ENCODE data around the gene DUS1L. TPM values are rescaled to one million over a fixed set of nuclear protein-coding genes. Genes with fewer than 3 reads are reported as not detected.

The DUS1L gene
- total and polyA plus RNA-seq, 2 experiments from 2014 or later: 66.0 to 122 TPM

GRCh38 chr17:82037889-82038195 is 27.8 kb downstream of the DUS1L start (continued):
- TF ChIP-seq, protein P1, sequence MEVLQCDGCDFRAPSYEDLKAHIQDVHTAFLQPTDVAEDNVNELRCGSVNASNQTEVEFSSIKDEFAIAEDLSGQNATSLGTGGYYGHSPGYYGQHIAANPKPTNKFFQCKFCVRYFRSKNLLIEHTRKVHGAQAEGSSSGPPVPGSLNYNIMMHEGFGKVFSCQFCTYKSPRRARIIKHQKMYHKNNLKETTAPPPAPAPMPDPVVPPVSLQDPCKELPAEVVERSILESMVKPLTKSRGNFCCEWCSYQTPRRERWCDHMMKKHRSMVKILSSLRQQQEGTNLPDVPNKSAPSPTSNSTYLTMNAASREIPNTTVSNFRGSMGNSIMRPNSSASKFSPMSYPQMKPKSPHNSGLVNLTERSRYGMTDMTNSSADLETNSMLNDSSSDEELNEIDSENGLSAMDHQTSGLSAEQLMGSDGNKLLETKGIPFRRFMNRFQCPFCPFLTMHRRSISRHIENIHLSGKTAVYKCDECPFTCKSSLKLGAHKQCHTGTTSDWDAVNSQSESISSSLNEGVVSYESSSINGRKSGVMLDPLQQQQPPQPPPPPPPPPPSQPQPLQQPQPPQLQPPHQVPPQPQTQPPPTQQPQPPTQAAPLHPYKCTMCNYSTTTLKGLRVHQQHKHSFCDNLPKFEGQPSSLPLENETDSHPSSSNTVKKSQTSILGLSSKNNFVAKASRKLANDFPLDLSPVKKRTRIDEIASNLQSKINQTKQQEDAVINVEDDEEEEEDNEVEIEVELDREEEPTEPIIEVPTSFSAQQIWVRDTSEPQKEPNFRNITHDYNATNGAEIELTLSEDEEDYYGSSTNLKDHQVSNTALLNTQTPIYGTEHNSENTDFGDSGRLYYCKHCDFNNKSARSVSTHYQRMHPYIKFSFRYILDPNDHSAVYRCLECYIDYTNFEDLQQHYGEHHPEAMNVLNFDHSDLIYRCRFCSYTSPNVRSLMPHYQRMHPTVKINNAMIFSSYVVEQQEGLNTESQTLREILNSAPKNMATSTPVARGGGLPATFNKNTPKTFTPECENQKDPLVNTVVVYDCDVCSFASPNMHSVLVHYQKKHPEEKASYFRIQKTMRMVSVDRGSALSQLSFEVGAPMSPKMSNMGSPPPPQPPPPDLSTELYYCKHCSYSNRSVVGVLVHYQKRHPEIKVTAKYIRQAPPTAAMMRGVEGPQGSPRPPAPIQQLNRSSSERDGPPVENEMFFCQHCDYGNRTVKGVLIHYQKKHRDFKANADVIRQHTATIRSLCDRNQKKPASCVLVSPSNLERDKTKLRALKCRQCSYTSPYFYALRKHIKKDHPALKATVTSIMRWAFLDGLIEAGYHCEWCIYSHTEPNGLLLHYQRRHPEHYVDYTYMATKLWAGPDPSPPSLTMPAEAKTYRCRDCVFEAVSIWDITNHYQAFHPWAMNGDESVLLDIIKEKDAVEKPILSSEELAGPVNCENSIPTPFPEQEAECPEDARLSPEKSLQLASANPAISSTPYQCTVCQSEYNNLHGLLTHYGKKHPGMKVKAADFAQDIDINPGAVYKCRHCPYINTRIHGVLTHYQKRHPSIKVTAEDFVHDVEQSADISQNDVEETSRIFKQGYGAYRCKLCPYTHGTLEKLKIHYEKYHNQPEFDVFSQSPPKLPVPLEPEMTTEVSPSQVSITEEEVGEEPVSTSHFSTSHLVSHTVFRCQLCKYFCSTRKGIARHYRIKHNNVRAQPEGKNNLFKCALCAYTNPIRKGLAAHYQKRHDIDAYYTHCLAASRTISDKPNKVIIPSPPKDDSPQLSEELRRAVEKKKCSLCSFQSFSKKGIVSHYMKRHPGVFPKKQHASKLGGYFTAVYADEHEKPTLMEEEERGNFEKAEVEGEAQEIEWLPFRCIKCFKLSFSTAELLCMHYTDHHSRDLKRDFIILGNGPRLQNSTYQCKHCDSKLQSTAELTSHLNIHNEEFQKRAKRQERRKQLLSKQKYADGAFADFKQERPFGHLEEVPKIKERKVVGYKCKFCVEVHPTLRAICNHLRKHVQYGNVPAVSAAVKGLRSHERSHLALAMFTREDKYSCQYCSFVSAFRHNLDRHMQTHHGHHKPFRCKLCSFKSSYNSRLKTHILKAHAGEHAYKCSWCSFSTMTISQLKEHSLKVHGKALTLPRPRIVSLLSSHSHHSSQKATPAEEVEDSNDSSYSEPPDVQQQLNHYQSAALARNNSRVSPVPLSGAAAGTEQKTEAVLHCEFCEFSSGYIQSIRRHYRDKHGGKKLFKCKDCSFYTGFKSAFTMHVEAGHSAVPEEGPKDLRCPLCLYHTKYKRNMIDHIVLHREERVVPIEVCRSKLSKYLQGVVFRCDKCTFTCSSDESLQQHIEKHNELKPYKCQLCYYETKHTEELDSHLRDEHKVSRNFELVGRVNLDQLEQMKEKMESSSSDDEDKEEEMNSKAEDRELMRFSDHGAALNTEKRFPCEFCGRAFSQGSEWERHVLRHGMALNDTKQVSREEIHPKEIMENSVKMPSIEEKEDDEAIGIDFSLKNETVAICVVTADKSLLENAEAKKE (CRISPR knock-in tag; IDR thresholded peaks at IDR 0.05): no peak
- TF ChIP-seq NANOG (IDR thresholded peaks at IDR 0.05; ENCODE audit: borderline replicate concordance): no peak

DNA sequence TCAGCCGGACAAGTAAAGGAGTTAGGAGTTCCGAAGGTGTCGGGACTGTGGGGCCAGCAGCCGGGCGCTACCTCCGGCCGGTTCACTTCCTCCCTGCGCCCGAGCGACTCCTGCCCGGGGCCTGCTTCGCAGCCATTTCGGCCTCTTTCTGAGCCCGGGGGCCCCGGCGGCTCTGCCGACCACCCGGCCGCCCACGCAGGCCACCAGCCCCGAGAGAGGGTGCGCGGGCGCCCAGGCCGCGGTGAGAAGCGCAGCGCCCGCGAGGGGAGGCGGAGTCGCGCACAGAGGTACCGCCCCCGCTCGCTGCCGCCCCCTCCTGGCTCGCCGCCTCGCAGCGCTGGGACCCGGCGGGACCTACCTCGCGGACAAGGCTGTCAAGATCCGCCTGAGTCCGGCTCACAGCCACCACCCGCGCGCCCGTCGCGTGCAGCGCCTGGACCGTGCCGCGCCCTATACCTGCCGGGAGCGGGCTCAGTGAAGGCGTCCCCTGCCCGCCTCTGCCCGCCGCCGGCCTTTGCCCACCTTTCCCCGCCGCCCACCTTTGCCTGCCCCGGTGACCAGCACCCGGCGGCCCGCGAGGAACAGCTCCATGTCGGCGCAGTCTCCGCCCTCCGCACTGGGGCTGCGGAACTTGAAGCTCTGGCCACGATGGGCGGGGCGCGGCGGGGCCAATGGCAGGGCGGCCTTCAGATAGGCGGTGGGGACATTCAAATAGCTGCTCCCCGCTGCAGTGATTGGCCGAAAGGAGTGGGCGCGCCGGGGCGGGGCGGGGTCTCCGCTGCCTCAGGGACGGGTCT is 28.3 kb downstream of the DUS1L start, which contains the start of gene DCXR:
TSS of gene DCXR (minus strand) at position 606 of the 797 bp plus-strand sequence. CDS start at position 591, 15 bp downstream.
- TF ChIP-seq ZNF331 (CRISPR knock-in tag; IDR thresholded peaks at IDR 0.05; ENCODE audit: low read depth): no peak
- TF ChIP-seq POLR2AphosphoS5 (IDR thresholded peaks at IDR 0.05; ENCODE audit: low read depth): peak; percentile 98
- TF ChIP-seq, protein P2, sequence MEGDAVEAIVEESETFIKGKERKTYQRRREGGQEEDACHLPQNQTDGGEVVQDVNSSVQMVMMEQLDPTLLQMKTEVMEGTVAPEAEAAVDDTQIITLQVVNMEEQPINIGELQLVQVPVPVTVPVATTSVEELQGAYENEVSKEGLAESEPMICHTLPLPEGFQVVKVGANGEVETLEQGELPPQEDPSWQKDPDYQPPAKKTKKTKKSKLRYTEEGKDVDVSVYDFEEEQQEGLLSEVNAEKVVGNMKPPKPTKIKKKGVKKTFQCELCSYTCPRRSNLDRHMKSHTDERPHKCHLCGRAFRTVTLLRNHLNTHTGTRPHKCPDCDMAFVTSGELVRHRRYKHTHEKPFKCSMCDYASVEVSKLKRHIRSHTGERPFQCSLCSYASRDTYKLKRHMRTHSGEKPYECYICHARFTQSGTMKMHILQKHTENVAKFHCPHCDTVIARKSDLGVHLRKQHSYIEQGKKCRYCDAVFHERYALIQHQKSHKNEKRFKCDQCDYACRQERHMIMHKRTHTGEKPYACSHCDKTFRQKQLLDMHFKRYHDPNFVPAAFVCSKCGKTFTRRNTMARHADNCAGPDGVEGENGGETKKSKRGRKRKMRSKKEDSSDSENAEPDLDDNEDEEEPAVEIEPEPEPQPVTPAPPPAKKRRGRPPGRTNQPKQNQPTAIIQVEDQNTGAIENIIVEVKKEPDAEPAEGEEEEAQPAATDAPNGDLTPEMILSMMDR (conservative IDR thresholded peaks at IDR 0.05; ENCODE audit: low read depth in 2 of 2): peak; percentile 58 to 80
- Mint-ChIP-seq H3K9me3 (no peaks in the 10 kb centered on the region; the same call in 2 of the 3 replicates), H3K36me3 (ENCODE audit: low read depth) (peaks cover 3% of the 10 kb centered on the region; the same call in 2 of the 3 replicates), H3K27me3 (ENCODE audit: insufficient read depth, low read depth, poor library complexity) (peaks cover 14% of the 10 kb centered on the region), H3K27ac (peak within 1 kb of the TSS; percentile 93), H3K4me3 (peak within 1 kb of the TSS; percentile 75), H3K4me1 (peaks cover 29% of the 10 kb centered on the region)
- DNase-seq (ENCODE audit: low spot score) (peak; percentile 99), ATAC-seq (peak; percentile 86)
- H3K4me2 ChIP-seq: peak within 1 kb of the TSS; percentile 95
- peaks cover 7% of the 10 kb centered on the region; the same call in 1 of the 2 replicates for H3K79me2 ChIP-seq (replicated peaks; ENCODE audit: insufficient read depth)
- peaks cover 9% of the 10 kb centered on the region; the same call in 1 of the 2 replicates for H3K4me1 ChIP-seq (ENCODE audit: insufficient read depth)
- no peaks in the 10 kb centered on the region for H3K36me3 ChIP-seq (ENCODE audit: insufficient read depth)
- H3K4me3 ChIP-seq: peak within 1 kb of the TSS; percentile 81
- H3K9me2 ChIP-seq (ENCODE audit: insufficient read depth): no peaks in the 10 kb centered on the region
- H2AFZ ChIP-seq: peak within 1 kb of the TSS; percentile 34; the same call in 1 of the 2 replicates
- H3F3A ChIP-seq (replicated peaks; ENCODE audit: low read depth): peaks cover 11% of the 10 kb centered on the region
- H3K27ac ChIP-seq (ENCODE audit: low read depth): peak within 1 kb of the TSS; percentile 78; the same call in 1 of the 2 replicates
- no peaks in the 10 kb centered on the region; the same call in 1 of the 2 replicates for H4K20me1 ChIP-seq (replicated peaks; ENCODE audit: insufficient read depth)
- no peaks in the 10 kb centered on the region for H3K27me3 ChIP-seq (ENCODE audit: insufficient read depth)

Measured in GM23338 (cell line).